ELF-1 (cell line): ENCODE measurements around the gene PCDHA12.
"Not testable (repeated sequence)": the region's sequence is repeated elsewhere in the genome, so short reads cannot be mapped to it uniquely, and the experiment has no call there.

Experiments used
- DNase-seq: peaks from one replicate; pipeline ENCODE4 v3.0.0-alpha.2; 2016; ENCODE audit warnings: low read depth, low spot score

PCDHA12 gene, protein sequence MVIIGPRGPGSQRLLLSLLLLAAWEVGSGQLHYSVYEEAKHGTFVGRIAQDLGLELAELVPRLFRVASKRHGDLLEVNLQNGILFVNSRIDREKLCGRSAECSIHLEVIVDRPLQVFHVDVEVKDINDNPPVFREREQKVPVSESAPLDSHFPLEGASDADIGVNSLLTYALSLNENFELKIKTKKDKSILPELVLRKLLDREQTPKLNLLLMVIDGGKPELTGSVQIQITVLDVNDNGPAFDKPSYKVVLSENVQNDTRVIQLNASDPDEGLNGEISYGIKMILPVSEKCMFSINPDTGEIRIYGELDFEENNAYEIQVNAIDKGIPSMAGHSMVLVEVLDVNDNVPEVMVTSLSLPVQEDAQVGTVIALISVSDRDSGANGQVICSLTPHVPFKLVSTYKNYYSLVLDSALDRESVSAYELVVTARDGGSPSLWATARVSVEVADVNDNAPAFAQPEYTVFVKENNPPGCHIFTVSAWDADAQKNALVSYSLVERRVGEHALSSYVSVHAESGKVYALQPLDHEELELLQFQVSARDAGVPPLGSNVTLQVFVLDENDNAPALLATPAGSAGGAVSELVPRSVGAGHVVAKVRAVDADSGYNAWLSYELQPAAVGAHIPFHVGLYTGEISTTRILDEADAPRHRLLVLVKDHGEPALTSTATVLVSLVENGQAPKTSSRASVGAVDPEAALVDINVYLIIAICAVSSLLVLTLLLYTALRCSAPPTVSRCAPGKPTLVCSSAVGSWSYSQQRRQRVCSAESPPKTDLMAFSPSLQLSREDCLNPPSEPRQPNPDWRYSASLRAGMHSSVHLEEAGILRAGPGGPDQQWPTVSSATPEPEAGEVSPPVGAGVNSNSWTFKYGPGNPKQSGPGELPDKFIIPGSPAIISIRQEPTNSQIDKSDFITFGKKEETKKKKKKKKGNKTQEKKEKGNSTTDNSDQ

GRCh38 chr5:140875085-140876065 lies at the start of gene PCDHA12:
Gene PCDHA12, plus strand, starts transcription at chr5:140875308. Its CDS starts 165 bp downstream, at chr5:140875473.
- DNase-seq = peak; percentile 49

- no peak for DNase-seq
Measured at GRCh38 chr5:140827704-140828361, 47.3 kb upstream of the PCDHA12 start, which contains the start of gene PCDHA6. Gene PCDHA6, plus strand, starts transcription at chr5:140827960. Its CDS starts 132 bp downstream, at chr5:140828092.

- DNase-seq = peak; percentile 19
Measured at GRCh38 chr5:140828362-140828737, 46.8 kb upstream of the PCDHA12 start.

DNA sequence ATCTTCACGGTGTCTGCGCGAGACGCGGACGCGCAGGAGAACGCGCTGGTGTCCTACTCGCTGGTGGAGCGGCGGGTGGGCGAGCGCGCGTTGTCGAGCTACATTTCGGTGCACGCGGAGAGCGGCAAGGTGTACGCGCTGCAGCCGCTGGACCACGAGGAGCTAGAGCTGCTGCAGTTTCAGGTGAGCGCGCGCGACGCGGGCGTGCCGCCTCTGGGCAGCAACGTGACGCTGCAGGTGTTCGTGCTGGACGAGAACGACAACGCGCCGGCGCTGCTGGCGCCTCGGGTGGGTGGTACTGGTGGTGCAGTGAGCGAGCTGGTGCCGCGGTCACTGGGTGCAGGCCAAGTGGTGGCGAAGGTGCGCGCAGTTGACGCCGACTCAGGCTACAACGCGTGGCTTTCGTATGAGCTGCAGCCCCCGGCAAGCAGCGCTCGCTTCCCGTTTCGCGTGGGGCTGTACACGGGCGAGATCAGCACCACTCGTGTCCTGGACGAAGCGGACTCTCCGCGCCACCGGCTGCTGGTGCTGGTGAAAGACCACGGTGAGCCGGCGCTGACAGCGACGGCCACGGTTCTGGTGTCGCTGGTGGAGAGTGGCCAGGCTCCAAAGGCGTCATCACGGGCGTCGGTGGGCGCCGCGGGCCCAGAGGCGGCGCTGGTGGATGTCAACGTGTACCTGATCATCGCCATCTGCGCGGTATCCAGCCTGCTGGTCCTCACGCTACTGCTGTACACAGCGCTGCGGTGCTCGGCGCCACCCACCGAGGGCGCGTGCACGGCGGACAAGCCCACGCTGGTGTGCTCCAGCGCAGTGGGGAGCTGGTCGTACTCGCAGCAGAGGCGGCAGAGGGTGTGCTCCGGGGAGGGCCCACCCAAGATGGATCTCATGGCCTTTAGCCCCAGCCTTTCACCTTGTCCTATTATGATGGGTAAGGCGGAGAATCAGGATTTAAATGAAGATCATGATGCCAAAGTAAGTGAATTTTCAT lies 45.3 kb upstream of the PCDHA12 start:
- not testable (repeated sequence) for DNase-seq

GRCh38 chr5:140833993-140834392 lies 41.1 kb upstream of the PCDHA12 start, which contains the start of gene PCDHA7:
Gene PCDHA7, plus strand, starts transcription at chr5:140834269. Its CDS starts 115 bp downstream, at chr5:140834384.
- no peak for DNase-seq

GRCh38 chr5:140834439-140835008 lies 40.6 kb upstream of the PCDHA12 start:
- DNase-seq = peak; percentile 21

DNA sequence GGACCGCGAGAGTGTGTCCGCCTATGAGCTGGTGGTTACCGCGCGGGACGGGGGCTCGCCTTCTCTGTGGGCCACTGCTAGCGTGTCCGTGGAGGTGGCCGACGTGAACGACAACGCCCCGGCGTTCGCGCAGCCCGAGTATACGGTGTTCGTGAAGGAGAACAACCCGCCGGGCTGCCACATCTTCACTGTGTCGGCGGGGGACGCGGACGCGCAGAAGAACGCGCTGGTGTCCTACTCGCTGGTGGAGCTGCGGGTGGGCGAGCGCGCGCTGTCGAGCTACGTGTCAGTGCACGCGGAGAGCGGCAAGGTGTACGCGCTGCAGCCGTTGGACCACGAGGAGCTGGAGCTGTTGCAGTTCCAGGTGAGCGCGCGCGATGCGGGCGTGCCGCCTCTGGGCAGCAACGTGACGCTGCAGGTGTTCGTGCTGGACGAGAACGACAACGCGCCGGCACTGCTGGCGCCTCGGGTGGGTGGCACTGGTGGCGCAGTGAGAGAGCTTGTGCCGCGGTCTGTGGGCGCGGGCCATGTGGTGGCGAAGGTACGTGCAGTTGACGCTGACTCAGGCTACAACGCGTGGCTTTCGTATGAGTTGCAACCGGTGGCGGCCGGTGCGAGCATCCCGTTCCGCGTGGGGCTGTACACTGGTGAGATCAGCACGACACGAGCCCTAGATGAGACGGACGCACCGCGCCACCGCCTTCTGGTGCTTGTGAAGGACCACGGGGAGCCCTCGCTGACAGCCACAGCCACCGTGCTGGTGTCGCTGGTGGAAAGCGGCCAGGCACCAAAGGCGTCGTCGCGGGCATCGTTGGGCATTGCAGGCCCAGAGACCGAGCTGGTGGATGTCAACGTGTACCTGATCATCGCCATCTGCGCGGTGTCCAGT lies 39.2 kb upstream of the PCDHA12 start:
- DNase-seq = no peak

DNA sequence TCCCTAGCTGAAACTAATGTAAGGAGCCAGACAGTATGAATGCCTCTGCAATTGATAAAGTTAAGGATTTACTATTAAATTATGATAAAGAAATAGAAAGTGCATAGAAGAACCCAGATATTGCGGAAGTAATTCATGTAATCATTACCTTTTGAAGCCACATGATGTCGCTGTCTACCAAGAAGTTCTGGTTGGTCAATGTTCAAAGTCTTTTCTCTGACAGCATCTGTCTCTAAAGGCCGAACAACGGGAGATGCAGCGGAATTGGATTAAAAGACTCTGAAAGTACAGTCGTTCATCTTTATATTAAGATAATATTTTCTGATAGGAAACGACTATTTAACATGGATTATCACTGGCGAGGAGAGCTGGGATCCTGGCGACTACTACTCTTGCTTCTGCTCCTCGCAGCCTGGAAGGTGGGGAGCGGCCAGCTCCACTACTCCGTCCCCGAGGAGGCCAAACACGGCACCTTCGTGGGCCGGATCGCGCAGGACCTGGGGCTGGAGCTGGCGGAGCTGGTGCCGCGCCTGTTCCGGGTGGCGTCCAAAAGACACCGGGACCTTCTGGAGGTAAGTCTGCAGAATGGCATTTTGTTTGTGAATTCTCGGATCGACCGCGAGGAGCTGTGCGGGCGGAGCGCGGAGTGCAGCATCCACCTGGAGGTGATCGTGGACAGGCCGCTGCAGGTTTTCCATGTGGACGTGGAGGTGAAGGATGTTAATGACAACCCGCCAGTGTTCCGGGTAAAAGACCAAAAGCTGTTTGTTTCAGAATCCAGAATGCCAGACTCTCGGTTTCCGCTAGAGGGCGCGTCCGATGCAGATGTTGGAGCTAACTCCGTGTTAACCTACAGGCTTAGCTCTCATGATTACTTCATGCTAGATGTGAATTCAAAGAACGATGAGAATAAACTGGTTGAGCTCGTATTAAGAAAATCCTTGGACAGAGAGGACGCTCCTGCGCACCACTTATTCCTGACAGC lies 33.8 kb upstream of the PCDHA12 start, which contains the start of gene PCDHA8:
Gene PCDHA8 (plus strand): TSS at position 210 of the 985 bp plus-strand sequence. CDS start 135 bp downstream, at position 345.
- peak; percentile 57 for DNase-seq

GRCh38 chr5:140842798-140843733 lies 32.0 kb upstream of the PCDHA12 start:
- DNase-seq = no peak

GRCh38 chr5:140848139-140849102 lies 26.7 kb upstream of the PCDHA12 start, which contains the start of gene PCDHA9:
Gene PCDHA9, plus strand, starts transcription at chr5:140848382. Its CDS starts 114 bp downstream, at chr5:140848496.
- DNase-seq = not testable (repeated sequence)

- DNase-seq = not testable (repeated sequence)
Measured at GRCh38 chr5:140849831-140850634, 25.1 kb upstream of the PCDHA12 start.

- peak; percentile 64 for DNase-seq
Measured at GRCh38 chr5:140855772-140856674, 19.1 kb upstream of the PCDHA12 start, which contains the start of gene PCDHA10. Gene PCDHA10, plus strand, starts transcription at chr5:140855897. Its CDS starts 152 bp downstream, at chr5:140856049.
